PC-9 (cell line): ENCODE measurements around the gene FAM118A. TPM values are rescaled to one million over a fixed set of nuclear protein-coding genes. Genes with fewer than 3 reads are reported as not detected.

ENCODE experiments used
- BruUV-seq: library from RNA; stranded (reverse); fragments of 400-500 nt; replicated peaks from 2 replicates; lab custom pipeline; 2021; lab: Mats Ljungman, UMichigan
- CTCF ChIA-PET: fragments of 300-600 bp; sonication (Branson Sonifier 250); formaldehyde crosslinking; loops from one replicate; lab custom pipeline; 2022; ENCODE audit warnings: antibody characterized with exemption; lab: Charles Lee
- POLR2A ChIA-PET: fragments of 300-600 bp; sonication (Branson Sonifier 250); formaldehyde crosslinking; loops from one replicate; lab custom pipeline; 2022; ENCODE audit warnings: antibody characterized with exemption; ENCODE audit not compliant: unreplicated experiment; lab: Charles Lee
- DNase-seq, 2 experiments: peaks; one replicate each; pipeline versions ENCODE4 v3.0.0 to v3.0.0-alpha.2; 2015 to 2022; ENCODE audit warnings: mixed read lengths in 1 of 2
- H2AFZ ChIP-seq: fragments of 200-600 bp; sonication (generic); 2 replicates; pipeline ENCODE4 v1.8.1; 2017; ENCODE audit warnings: antibody characterized with exemption
- H3F3A ChIP-seq: fragments of 200-600 bp; sonication (generic); 2 replicates; pipeline ENCODE4 v1.8.1; 2017; ENCODE audit warnings: antibody characterized with exemption, mild to moderate bottlenecking, low read depth; ENCODE audit not compliant: insufficient read depth
- H3K27ac ChIP-seq: fragments of 200-600 bp; sonication (generic); 2 replicates; pipeline ENCODE4 v1.6.1; 2016; ENCODE audit warnings: mixed run types
- H3K27me3 ChIP-seq: fragments of 200-600 bp; sonication (generic); 2 replicates; pipeline ENCODE4 v1.6.1; 2016; ENCODE audit warnings: low read depth, mixed run types; ENCODE audit not compliant: insufficient read depth
- H3K36me3 ChIP-seq: fragments of 200-600 bp; sonication (generic); 2 replicates; pipeline ENCODE4 v1.6.1; 2016; ENCODE audit warnings: low read depth, mixed run types
- H3K4me1 ChIP-seq: fragments of 200-600 bp; sonication (generic); replicated peaks from 2 replicates; pipeline ENCODE4 v1.6.1; 2016; ENCODE audit warnings: mixed run types; ENCODE audit not compliant: insufficient read depth
- H3K4me2 ChIP-seq: fragments of 200-600 bp; sonication (generic); 2 replicates; pipeline ENCODE4 v1.6.1; 2017; ENCODE audit warnings: mixed run types
- H3K4me3 ChIP-seq: fragments of 200-600 bp; sonication (generic); 2 replicates; pipeline ENCODE4 v1.6.1; 2016; ENCODE audit warnings: mixed run types
- H3K79me2 ChIP-seq: fragments of 200-600 bp; sonication (generic); 2 replicates; pipeline ENCODE4 v1.6.1; 2017; ENCODE audit warnings: low read depth, mixed run types
- H3K9me2 ChIP-seq: fragments of 200-600 bp; sonication (generic); 2 replicates; pipeline ENCODE4 v1.8.1; 2017; ENCODE audit warnings: mild to moderate bottlenecking; ENCODE audit not compliant: insufficient read depth
- H3K9me3 ChIP-seq: fragments of 200-600 bp; sonication (generic); 2 replicates; pipeline ENCODE4 v1.8.1; 2016; ENCODE audit warnings: low read depth; ENCODE audit not compliant: insufficient read depth
- H4K20me1 ChIP-seq: fragments of 200-600 bp; sonication (generic); 2 replicates; pipeline ENCODE4 v1.8.1; 2017; ENCODE audit not compliant: insufficient read depth
- EZH2 ChIP-seq: fragments of 200-600 bp; sonication (generic); IDR thresholded peaks from 2 replicates; pipeline ENCODE4 v1.8.0; 2017; ENCODE audit warnings: antibody characterized with exemption, low read depth
- intact Hi-C: fragments of 100-400 bp; cut with micrococcal nuclease; formaldehyde crosslinking; loops from one replicate; pipeline ENCODE4 v1.10.0; 2022; ENCODE audit not compliant: unreplicated experiment
- total RNA-seq: library from RNA; stranded (reverse); gene quantifications from 2 replicates; pipeline ENCODE4 v1.2.3, GENCODE V29; 2021
- TF ChIP-seq, protein P1 (sequence below): fragments of 200-600 bp; sonication (generic); conservative IDR thresholded peaks from 2 replicates; pipeline ENCODE4 v1.6.1; 2017; ENCODE audit warnings: mixed run types, antibody characterized with exemption, mild to moderate bottlenecking, moderate library complexity

The FAM118A gene
- total RNA-seq, 1 experiment from 2014 or later, result 24.4 TPM

DNA sequence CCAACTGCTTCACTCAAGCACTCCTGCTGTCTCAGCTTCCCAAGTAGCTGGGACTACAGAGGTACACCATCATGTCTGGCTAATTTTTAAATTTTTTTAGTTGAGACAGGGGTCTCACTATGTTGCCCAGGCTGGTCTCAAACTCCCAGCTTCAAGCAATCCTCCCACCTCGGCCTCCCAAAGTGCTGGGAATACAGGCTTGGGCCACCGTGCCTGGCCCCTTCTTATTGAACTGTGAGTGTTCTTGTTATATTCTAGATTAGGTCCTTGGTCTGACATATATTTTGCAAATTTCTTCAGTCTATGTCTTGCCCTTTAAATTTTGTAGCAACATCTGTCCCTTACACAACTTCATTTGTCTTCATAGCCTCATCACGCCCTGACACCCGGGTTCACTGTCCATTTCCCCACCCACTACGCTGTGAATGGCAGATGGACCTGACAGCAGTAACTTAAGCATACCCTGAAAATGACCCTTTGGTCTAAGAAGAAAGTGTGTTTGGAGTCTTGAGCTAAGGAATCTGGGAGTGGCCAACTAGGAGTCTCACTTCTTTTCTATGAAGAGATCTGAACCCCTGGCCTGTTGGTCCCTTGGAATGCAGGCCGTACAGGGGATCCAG lies 4.2 kb upstream of the FAM118A start:
- peak in 1 of 2 experiments; percentile 29 for DNase-seq
- CTCF ChIA-PET, result no interaction called here
- BruUV-seq, result no TSS peak
- no peak for TF ChIP-seq EZH2
- TF ChIP-seq, protein P1, sequence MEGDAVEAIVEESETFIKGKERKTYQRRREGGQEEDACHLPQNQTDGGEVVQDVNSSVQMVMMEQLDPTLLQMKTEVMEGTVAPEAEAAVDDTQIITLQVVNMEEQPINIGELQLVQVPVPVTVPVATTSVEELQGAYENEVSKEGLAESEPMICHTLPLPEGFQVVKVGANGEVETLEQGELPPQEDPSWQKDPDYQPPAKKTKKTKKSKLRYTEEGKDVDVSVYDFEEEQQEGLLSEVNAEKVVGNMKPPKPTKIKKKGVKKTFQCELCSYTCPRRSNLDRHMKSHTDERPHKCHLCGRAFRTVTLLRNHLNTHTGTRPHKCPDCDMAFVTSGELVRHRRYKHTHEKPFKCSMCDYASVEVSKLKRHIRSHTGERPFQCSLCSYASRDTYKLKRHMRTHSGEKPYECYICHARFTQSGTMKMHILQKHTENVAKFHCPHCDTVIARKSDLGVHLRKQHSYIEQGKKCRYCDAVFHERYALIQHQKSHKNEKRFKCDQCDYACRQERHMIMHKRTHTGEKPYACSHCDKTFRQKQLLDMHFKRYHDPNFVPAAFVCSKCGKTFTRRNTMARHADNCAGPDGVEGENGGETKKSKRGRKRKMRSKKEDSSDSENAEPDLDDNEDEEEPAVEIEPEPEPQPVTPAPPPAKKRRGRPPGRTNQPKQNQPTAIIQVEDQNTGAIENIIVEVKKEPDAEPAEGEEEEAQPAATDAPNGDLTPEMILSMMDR, result no peak
- no peak overlapping the region for H2AFZ ChIP-seq
- no peaks in the 10 kb centered on the region for H4K20me1 ChIP-seq
- no peaks in the 10 kb centered on the region for H3K9me3 ChIP-seq
- no peak overlapping the region for H3K4me2 ChIP-seq
- H3K4me3 ChIP-seq, result no peak overlapping the region
- no peaks in the 10 kb centered on the region for H3K36me3 ChIP-seq
- no peaks in the 10 kb centered on the region for H3K9me2 ChIP-seq
- no peaks in the 10 kb centered on the region for H3K27me3 ChIP-seq
- H3F3A ChIP-seq, result peaks cover 7% of the 10 kb centered on the region; the same call in 1 of the 2 replicates
- POLR2A ChIA-PET, result interaction anchor here (0.7 kb wide), 1 partner anchor 142 kb away, joined by 4 read pairs; the partner anchor contains the start of gene NUP50
- intact Hi-C loops, result no loop called here
- no peak overlapping the region for H3K27ac ChIP-seq
- peaks cover 33% of the 10 kb centered on the region for H3K4me1 ChIP-seq
- H3K79me2 ChIP-seq, result peaks cover 7% of the 10 kb centered on the region

DNA sequence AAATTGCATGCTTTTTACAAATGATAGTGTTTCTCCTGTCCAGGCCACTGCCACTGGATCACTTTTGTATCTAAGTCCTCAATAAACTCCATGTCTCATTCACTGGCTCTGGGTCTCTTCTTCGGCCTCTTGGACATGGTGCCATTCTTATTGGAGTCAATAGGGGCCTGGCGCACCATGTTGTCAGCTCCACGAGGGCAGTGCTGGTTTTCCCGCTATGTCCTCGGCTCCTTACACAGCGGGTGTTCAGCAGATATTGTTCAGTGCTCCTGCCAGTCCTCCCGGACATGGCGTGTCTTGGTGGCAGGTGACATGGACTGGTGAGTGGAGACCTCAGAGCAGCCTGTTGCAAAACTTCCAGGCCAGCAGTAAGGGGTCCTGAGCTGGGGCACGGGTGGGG lies 3.6 kb upstream of the FAM118A start:
- no peaks in the 10 kb centered on the region for H3K9me2 ChIP-seq
- no peak overlapping the region for H2AFZ ChIP-seq
- BruUV-seq, result no TSS peak
- no peaks in the 10 kb centered on the region for H3K27me3 ChIP-seq
- intact Hi-C loops, result no loop called here
- no peak overlapping the region for H3K4me3 ChIP-seq
- H3K27ac ChIP-seq, result no peak overlapping the region
- H3F3A ChIP-seq, result peaks cover 7% of the 10 kb centered on the region; the same call in 1 of the 2 replicates
- no peaks in the 10 kb centered on the region for H3K36me3 ChIP-seq
- TF ChIP-seq, protein P1, result no peak
- TF ChIP-seq EZH2, result no peak
- ChIA-PET CTCF (no interaction called here), POLR2A (no interaction called here)
- H3K4me1 ChIP-seq, result peaks cover 38% of the 10 kb centered on the region
- peaks cover 5% of the 10 kb centered on the region for H4K20me1 ChIP-seq
- peaks cover 13% of the 10 kb centered on the region for H3K79me2 ChIP-seq
- H3K4me2 ChIP-seq, result no peak overlapping the region
- H3K9me3 ChIP-seq, result no peaks in the 10 kb centered on the region
- no peak for DNase-seq

- Histone ChIP-seq H3F3A (no peaks in the 10 kb centered on the region; the same call in 1 of the 2 replicates), H3K4me3 (no peak overlapping the region), H3K9me3 (no peaks in the 10 kb centered on the region), H3K36me3 (0 out of 2 replicates have a peak, but pooled peaks cover 5% of the 10 kb centered on the region), H3K27ac (no peak overlapping the region), H3K79me2 (peaks cover 34% of the 10 kb centered on the region), H4K20me1 (peaks cover 15% of the 10 kb centered on the region), H2AFZ (peak overlapping the region; percentile 96; the same call in 1 of the 2 replicates), H3K4me1 (peaks cover 34% of the 10 kb centered on the region), H3K4me2 (peak overlapping the region; percentile 91; the same call in 1 of the 2 replicates), H3K9me2 (no peaks in the 10 kb centered on the region), H3K27me3 (no peaks in the 10 kb centered on the region)
- intact Hi-C loops, result no loop called here
- no TSS peak for BruUV-seq
- TF ChIP-seq, protein P1, result no peak
- TF ChIP-seq EZH2, result no peak
- CTCF ChIA-PET, result interaction anchor here (0.6 kb wide), 1 partner anchor 211 kb away, joined by 6 read pairs; no protein-coding TSS in a partner anchor
- DNase-seq, result no peak
- POLR2A ChIA-PET, result no interaction called here
These were observed 1.3 kb upstream of the FAM118A start for GRCh38 chr22:45308391-45308956.
